ENCODE results near the gene KIF26A. TPM values are rescaled to one million over a fixed set of nuclear protein-coding genes. Genes with fewer than 3 reads are reported as not detected.

Gene KIF26A
- total RNA-seq, 2 experiments from 2014 or later: 0.35 to 0.50 TPM

- ChIA-PET CTCF (interaction anchor here (2.0 kb wide), 1 partner anchor 10 kb away, joined by 4 read pairs; no protein-coding TSS in a partner anchor), POLR2A (no interaction called here)
- H3K27ac Mint-ChIP-seq: no peak overlapping the region
- H3K4me1 Mint-ChIP-seq: no peaks in the 10 kb centered on the region
- no peak overlapping the region for H3K4me3 Mint-ChIP-seq
- H3K9me3 Mint-ChIP-seq: no peaks in the 10 kb centered on the region
- H3K36me3 Mint-ChIP-seq (ENCODE audit: low read depth): no peaks in the 10 kb centered on the region
- no peak for DNase-seq
- H3K27me3 Mint-ChIP-seq: no peaks in the 10 kb centered on the region
Observed at GRCh38 chr14:104212206-104213095, 74.1 kb downstream of the KIF26A start.

GRCh38 chr14:104213301-104214034 lies 75.1 kb downstream of the KIF26A start:
- Mint-ChIP-seq H3K4me1 (no peaks in the 10 kb centered on the region), H3K27me3 (no peaks in the 10 kb centered on the region), H3K36me3 (ENCODE audit: low read depth) (no peaks in the 10 kb centered on the region), H3K4me3 (no peak overlapping the region), H3K9me3 (no peaks in the 10 kb centered on the region), H3K27ac (no peak overlapping the region)
- POLR2A ChIA-PET: no interaction called here
- DNase-seq: no peak
- CTCF ChIA-PET: interaction anchor here (2.0 kb wide), 1 partner anchor 9 kb away, joined by 4 read pairs; no protein-coding TSS in a partner anchor

GRCh38 chr14:104214431-104215218 lies 76.2 kb downstream of the KIF26A start:
- DNase-seq: no peak
- Mint-ChIP-seq H3K4me1 (no peaks in the 10 kb centered on the region), H3K4me3 (no peak overlapping the region), H3K36me3 (ENCODE audit: low read depth) (no peaks in the 10 kb centered on the region), H3K9me3 (no peaks in the 10 kb centered on the region), H3K27me3 (no peaks in the 10 kb centered on the region), H3K27ac (no peak overlapping the region)
- CTCF ChIA-PET: interaction anchor here (2.0 kb wide), 1 partner anchor 8 kb away, joined by 4 read pairs; no protein-coding TSS in a partner anchor
- POLR2A ChIA-PET: no interaction called here

GRCh38 chr14:104215706-104216334 lies 77.4 kb downstream of the KIF26A start:
- Mint-ChIP-seq H3K4me1 (no peaks in the 10 kb centered on the region), H3K36me3 (ENCODE audit: low read depth) (no peaks in the 10 kb centered on the region), H3K27ac (no peak overlapping the region), H3K27me3 (no peaks in the 10 kb centered on the region), H3K9me3 (no peaks in the 10 kb centered on the region), H3K4me3 (no peak overlapping the region)
- POLR2A ChIA-PET: no interaction called here
- CTCF ChIA-PET: interaction anchor here (0.5 kb wide), 1 partner anchor 526 kb away, joined by 3 read pairs; no protein-coding TSS in a partner anchor
- DNase-seq: no peak

- H3K27ac Mint-ChIP-seq: no peak overlapping the region
- H3K9me3 Mint-ChIP-seq: no peaks in the 10 kb centered on the region
- POLR2A ChIA-PET: no interaction called here
- H3K4me3 Mint-ChIP-seq: no peak overlapping the region
- no peaks in the 10 kb centered on the region for H3K27me3 Mint-ChIP-seq
- CTCF ChIA-PET: interaction anchor here (0.5 kb wide), 1 partner anchor 525 kb away, joined by 3 read pairs; no protein-coding TSS in a partner anchor
- H3K4me1 Mint-ChIP-seq: no peaks in the 10 kb centered on the region
- no peak for DNase-seq
- H3K36me3 Mint-ChIP-seq (ENCODE audit: low read depth): no peaks in the 10 kb centered on the region
Observed at GRCh38 chr14:104216457-104216856, 78.1 kb downstream of the KIF26A start.

- no peaks in the 10 kb centered on the region for H3K27me3 Mint-ChIP-seq
- no peak for DNase-seq
- H3K9me3 Mint-ChIP-seq: no peaks in the 10 kb centered on the region
- ChIA-PET POLR2A (no interaction called here), CTCF (no interaction called here)
- no peaks in the 10 kb centered on the region for H3K36me3 Mint-ChIP-seq (ENCODE audit: low read depth)
- H3K27ac Mint-ChIP-seq: no peak overlapping the region
- no peak overlapping the region for H3K4me3 Mint-ChIP-seq
- no peaks in the 10 kb centered on the region for H3K4me1 Mint-ChIP-seq
Observed at GRCh38 chr14:104217486-104218360, 79.3 kb downstream of the KIF26A start.

GRCh38 chr14:104218361-104219180 lies 80.2 kb downstream of the KIF26A start:
- Mint-ChIP-seq H3K27me3 (no peaks in the 10 kb centered on the region), H3K4me3 (no peak overlapping the region), H3K4me1 (no peaks in the 10 kb centered on the region), H3K9me3 (no peaks in the 10 kb centered on the region), H3K36me3 (ENCODE audit: low read depth) (no peaks in the 10 kb centered on the region), H3K27ac (no peak overlapping the region)
- no peak for DNase-seq
- ChIA-PET POLR2A (no interaction called here), CTCF (no interaction called here)

- Mint-ChIP-seq H3K4me1 (peaks cover 2% of the 10 kb centered on the region), H3K27ac (no peak overlapping the region), H3K4me3 (no peak overlapping the region), H3K9me3 (no peaks in the 10 kb centered on the region), H3K36me3 (ENCODE audit: low read depth) (no peaks in the 10 kb centered on the region), H3K27me3 (no peaks in the 10 kb centered on the region)
- no peak for DNase-seq
- CTCF ChIA-PET: interaction anchor here (0.6 to 1.6 kb wide), 3 partner anchors 10 to 241 kb away, joined by 3 to 5 read pairs (median 4); no protein-coding TSS in a partner anchor
- POLR2A ChIA-PET: no interaction called here
Observed at GRCh38 chr14:104219731-104220214, 81.4 kb downstream of the KIF26A start.

GRCh38 chr14:104220215-104221070 lies 82.1 kb downstream of the KIF26A start:
- peaks cover 5% of the 10 kb centered on the region for H3K4me1 Mint-ChIP-seq
- H3K27ac Mint-ChIP-seq: no peak overlapping the region
- H3K36me3 Mint-ChIP-seq (ENCODE audit: low read depth): no peaks in the 10 kb centered on the region
- DNase-seq: no peak
- no peaks in the 10 kb centered on the region for H3K9me3 Mint-ChIP-seq
- ChIA-PET POLR2A (no interaction called here), CTCF (interaction anchor here (1.6 kb wide), 1 partner anchor 9 kb away, joined by 3 read pairs; no protein-coding TSS in a partner anchor)
- H3K4me3 Mint-ChIP-seq: no peak overlapping the region
- no peaks in the 10 kb centered on the region for H3K27me3 Mint-ChIP-seq

- no peak for DNase-seq
Observed at GRCh38 chr14:104221071-104221625, 82.8 kb downstream of the KIF26A start.

More at GRCh38 chr14:104221071-104221625, 82.8 kb downstream of the KIF26A start:
- H3K36me3 Mint-ChIP-seq (ENCODE audit: low read depth): no peaks in the 10 kb centered on the region
- ChIA-PET POLR2A (no interaction called here), CTCF (no interaction called here)
- no peak overlapping the region for H3K4me3 Mint-ChIP-seq
- H3K4me1 Mint-ChIP-seq: peaks cover 6% of the 10 kb centered on the region
- no peaks in the 10 kb centered on the region for H3K9me3 Mint-ChIP-seq
- H3K27me3 Mint-ChIP-seq: no peaks in the 10 kb centered on the region
- no peak overlapping the region for H3K27ac Mint-ChIP-seq

Data from activated CD4-positive, alpha-beta T cell treated with anti-CD3 and anti-CD28 coated beads, Interleukin-2, amount 10 ng/mL, durations not matched to agents 7 days and 5 days (primary cell).